Common myeloid progenitor, CD34-positive (primary cell): ENCODE measurements around the gene ZBTB40.

ENCODE experiments used
- CTCF ChIA-PET: fragments of 350-600 bp; sonication (Branson Sonifier 250); formaldehyde crosslinking; loops from one replicate; lab custom pipeline; 2021; ENCODE audit warnings: antibody characterized with exemption; lab: Charles Lee
- POLR2A ChIA-PET: fragments of 350-600 bp; sonication (Branson Sonifier 250); formaldehyde crosslinking; loops from one replicate; lab custom pipeline; 2021; ENCODE audit warnings: antibody characterized with exemption; lab: Charles Lee
- DNase-seq, 3 donors: peaks; one replicate each; pipeline versions ENCODE4 v3.0.0 to v3.0.0-alpha.2; 2013
- H3K27ac ChIP-seq, 2 experiments: 1 replicate in 1 of 2; 2 replicates in 1 of 2; pipeline ENCODE4 v1.7.0; 2013; ENCODE audit warnings: inconsistent platforms in 2 of 2, low read length in 2 of 2, mild to moderate bottlenecking in 2 of 2, low read depth in 1 of 2, moderate library complexity in 1 of 2; ENCODE audit not compliant: severe bottlenecking in 2 of 2, insufficient read depth in 1 of 2, poor library complexity in 1 of 2
- H3K27me3 ChIP-seq, 5 experiments: replicated peaks in 2 of 5; 1 replicate in 3 of 5; 2 replicates in 2 of 5; pipeline versions ENCODE4 v1.6.1 to v1.7.0; 2013; ENCODE audit warnings: low read length in 4 of 5, mild to moderate bottlenecking in 2 of 5, moderate library complexity in 2 of 5, inconsistent platforms in 1 of 5; ENCODE audit not compliant: insufficient read depth in 5 of 5, control insufficient read depth in 4 of 5
- H3K36me3 ChIP-seq, 4 experiments: 1 replicate in 2 of 4; 2 replicates in 2 of 4; pipeline versions ENCODE4 v1.6.1 to v1.7.0; 2013; ENCODE audit warnings: low read length in 3 of 4, control low read depth in 1 of 4, mild to moderate bottlenecking in 1 of 4; ENCODE audit not compliant: control insufficient read depth in 4 of 4, insufficient read depth in 4 of 4
- H3K4me1 ChIP-seq, 4 experiments: 1 replicate in 3 of 4; 2 replicates in 1 of 4; pipeline versions ENCODE4 v1.6.1 to v1.7.1; 2013; ENCODE audit warnings: low read length in 3 of 4, mild to moderate bottlenecking in 3 of 4, control low read depth in 1 of 4, inconsistent platforms in 1 of 4, moderate library complexity in 1 of 4; ENCODE audit not compliant: control insufficient read depth in 4 of 4, insufficient read depth in 4 of 4; ENCODE audit errors: control extremely low read depth in 1 of 4
- H3K4me3 ChIP-seq, 7 experiments: 1 replicate in 4 of 7; 2 replicates in 3 of 7; pipeline versions ENCODE4 v1.5.1 to v1.7.0; 2013; ENCODE audit warnings: mild to moderate bottlenecking in 7 of 7, low read length in 6 of 7, moderate library complexity in 6 of 7, inconsistent platforms in 2 of 7, low read depth in 2 of 7, control low read depth in 1 of 7; ENCODE audit not compliant: insufficient read depth in 4 of 7, control insufficient read depth in 1 of 7; ENCODE audit errors: extremely low read depth in 1 of 7
- H3K9me3 ChIP-seq, 5 experiments: 1 replicate in 4 of 5; 2 replicates in 1 of 5; pipeline versions ENCODE4 v1.6.1 to v1.7.1; 2013; ENCODE audit warnings: low read length in 4 of 5, mild to moderate bottlenecking in 2 of 5, inconsistent platforms in 1 of 5, low read depth in 1 of 5, moderate library complexity in 1 of 5; ENCODE audit not compliant: control insufficient read depth in 4 of 5, insufficient read depth in 2 of 5; ENCODE audit errors: control extremely low read depth in 1 of 5
- WGBS: methylation state at CpG from one replicate; pipeline ENCODE4 v1.1.5; 2013; ENCODE audit not compliant: insufficient coverage; 5-methylcytosine and 5-hydroxymethylcytosine counted together

The ZBTB40 gene

GRCh38 chr1:22508991-22509390 lies 57.3 kb downstream of the ZBTB40 start:
- no peaks in the 10 kb centered on the region for H3K27me3 ChIP-seq
- WGBS = 83% methylated on average over 2 of the region's 3 CpGs
- DNase-seq = no peak
- CTCF ChIA-PET = interaction anchor here (0.7 kb wide), 1 partner anchor 79 kb away, joined by 3 read pairs; no protein-coding TSS in a partner anchor
- POLR2A ChIA-PET = interaction anchor here (0.7 kb wide), 1 partner anchor 9 kb away, joined by 3 read pairs; no protein-coding TSS in a partner anchor
- no peak overlapping the region for H3K27ac ChIP-seq
- no peaks in the 10 kb centered on the region for H3K4me1 ChIP-seq
- no peak overlapping the region for H3K4me3 ChIP-seq
- H3K36me3 ChIP-seq = peaks cover 14 to 75% (median 52%) of the 10 kb centered on the region in 4 experiments
- no peaks in the 10 kb centered on the region for H3K9me3 ChIP-seq

GRCh38 chr1:22509815-22510214 lies 58.2 kb downstream of the ZBTB40 start:
- no peak for DNase-seq
- H3K36me3 ChIP-seq = peaks cover 18 to 83% (median 56%) of the 10 kb centered on the region in 4 experiments
- no peaks in the 10 kb centered on the region for H3K4me1 ChIP-seq
- no peaks in the 10 kb centered on the region for H3K27me3 ChIP-seq
- CTCF ChIA-PET = interaction anchor here (0.9 kb wide), 1 partner anchor 78 kb away, joined by 3 read pairs; no protein-coding TSS in a partner anchor
- POLR2A ChIA-PET = interaction anchor here (0.6 to 0.7 kb wide), 2 partner anchors 276 to 781 kb away, joined by 3 read pairs; no protein-coding TSS in a partner anchor
- no peak overlapping the region for H3K4me3 ChIP-seq
- H3K9me3 ChIP-seq = no peaks in the 10 kb centered on the region
- no peak overlapping the region for H3K27ac ChIP-seq

- ChIA-PET POLR2A (no interaction called here), CTCF (no interaction called here)
- Histone ChIP-seq H3K4me3 (no peak overlapping the region), H3K27ac (no peak overlapping the region), H3K36me3 (peaks cover 27 to 91% (median 64%) of the 10 kb centered on the region in 4 experiments), H3K4me1 (no peaks in the 10 kb centered on the region), H3K9me3 (no peaks in the 10 kb centered on the region), H3K27me3 (no peaks in the 10 kb centered on the region)
- WGBS = 96% methylated on average over 4 of the region's 9 CpGs
- no peak for DNase-seq
These were observed 61.2 kb downstream of the ZBTB40 start for GRCh38 chr1:22512873-22513272.

- H3K4me1 ChIP-seq = no peaks in the 10 kb centered on the region
- 94% methylated on average over 15 of the region's 16 CpGs for WGBS
- peaks cover 35 to 96% (median 79%) of the 10 kb centered on the region in 4 experiments for H3K36me3 ChIP-seq
- H3K4me3 ChIP-seq = no peak overlapping the region
- no peak for DNase-seq
- no peaks in the 10 kb centered on the region for H3K9me3 ChIP-seq
- no peaks in the 10 kb centered on the region for H3K27me3 ChIP-seq
- ChIA-PET POLR2A (no interaction called here), CTCF (no interaction called here)
- no peak overlapping the region for H3K27ac ChIP-seq
These were observed 65.4 kb downstream of the ZBTB40 start for GRCh38 chr1:22516906-22517571.

GRCh38 chr1:22517956-22518355 lies 66.3 kb downstream of the ZBTB40 start:
- CTCF ChIA-PET = no interaction called here
- 92% methylated on average over 2 of the region's 7 CpGs for WGBS
- Histone ChIP-seq H3K9me3 (no peaks in the 10 kb centered on the region), H3K4me1 (no peaks in the 10 kb centered on the region), H3K36me3 (peaks cover 33 to 91% (median 75%) of the 10 kb centered on the region in 4 experiments), H3K27ac (no peak overlapping the region), H3K27me3 (no peaks in the 10 kb centered on the region), H3K4me3 (no peak overlapping the region)
- no peak for DNase-seq
- POLR2A ChIA-PET = interaction anchor here (0.6 kb wide), 1 partner anchor 9 kb away, joined by 3 read pairs; no protein-coding TSS in a partner anchor

- Histone ChIP-seq H3K4me3 (no peak overlapping the region), H3K27me3 (no peaks in the 10 kb centered on the region), H3K36me3 (peaks cover 33 to 89% (median 76%) of the 10 kb centered on the region in 4 experiments), H3K4me1 (no peaks in the 10 kb centered on the region), H3K27ac (no peak overlapping the region), H3K9me3 (no peaks in the 10 kb centered on the region)
- 89% methylated on average over 3 of the region's 3 CpGs for WGBS
- DNase-seq = no peak
- POLR2A ChIA-PET = interaction anchor here (0.6 kb wide), 1 partner anchor 10 kb away, joined by 3 read pairs; no protein-coding TSS in a partner anchor
- CTCF ChIA-PET = no interaction called here
These were observed 66.7 kb downstream of the ZBTB40 start for GRCh38 chr1:22518379-22518778.

GRCh38 chr1:22520871-22521270 lies 69.2 kb downstream of the ZBTB40 start:
- CTCF ChIA-PET = no interaction called here

More at GRCh38 chr1:22520871-22521270, 69.2 kb downstream of the ZBTB40 start:
- no peaks in the 10 kb centered on the region for H3K4me1 ChIP-seq
- WGBS = 100% methylated on average over 9 of the region's 9 CpGs
- no peak overlapping the region for H3K4me3 ChIP-seq
- POLR2A ChIA-PET = no interaction called here
- H3K27me3 ChIP-seq = no peaks in the 10 kb centered on the region
- no peak overlapping the region for H3K27ac ChIP-seq
- no peak for DNase-seq
- peaks cover 26 to 90% (median 79%) of the 10 kb centered on the region in 4 experiments for H3K36me3 ChIP-seq
- no peaks in the 10 kb centered on the region for H3K9me3 ChIP-seq
